Fibroblast of pulmonary artery (primary cell): Measurements from ENCODE around the gene AGXT.

ENCODE experiments used
- DNase-seq: peaks from one replicate; pipeline ENCODE4 v3.0.0-alpha.2; 2010; ENCODE audit warnings: low read depth
- H3K4me3 ChIP-seq: replicated peaks from 2 replicates; pipeline ENCODE4 v1.5.1; 2011; ENCODE audit warnings: low read depth, mild to moderate bottlenecking, control low read depth, low read length, moderate library complexity
- CTCF ChIP-seq: IDR thresholded peaks from 2 replicates; pipeline ENCODE4 v1.5.1; 2011; ENCODE audit warnings: mild to moderate bottlenecking, control low read depth, low read length, inconsistent platforms; ENCODE audit errors: missing control alignments

AGXT gene

GRCh38 chr2:240846873-240847595 lies 21.6 kb upstream of the AGXT start:
- no peak overlapping the region for H3K4me3 ChIP-seq
- no peak for TF ChIP-seq CTCF
- no peak for DNase-seq

- no peak for TF ChIP-seq CTCF
- H3K4me3 ChIP-seq = no peak overlapping the region
- no peak for DNase-seq
Observed at GRCh38 chr2:240847817-240848216, 20.8 kb upstream of the AGXT start.

- H3K4me3 ChIP-seq = no peak overlapping the region
- no peak for TF ChIP-seq CTCF
- no peak for DNase-seq
Observed at GRCh38 chr2:240848900-240849680, 19.5 kb upstream of the AGXT start.

GRCh38 chr2:240850026-240850425 lies 18.6 kb upstream of the AGXT start:
- DNase-seq = no peak
- H3K4me3 ChIP-seq = no peak overlapping the region
- no peak for TF ChIP-seq CTCF

- TF ChIP-seq CTCF = no peak
- no peak overlapping the region for H3K4me3 ChIP-seq
- no peak for DNase-seq
Observed at GRCh38 chr2:240850756-240851077, 17.9 kb upstream of the AGXT start.

- H3K4me3 ChIP-seq = no peak overlapping the region
- peak; percentile 94 for TF ChIP-seq CTCF
- DNase-seq = peak; percentile 83
Observed at GRCh38 chr2:240851078-240851991, 17.3 kb upstream of the AGXT start.
